PC-3 (cell line): ENCODE results near the gene DOCK1.

Source experiments
- EZH2 ChIP-seq: fragments of 300-600 bp; sonication (generic); IDR thresholded peaks from one replicate; pipeline ENCODE4 v1.6.1; 2017; ENCODE audit warnings: antibody characterized with exemption, mild to moderate bottlenecking, low read length; ENCODE audit not compliant: unreplicated experiment
- EZH2phosphoT487 ChIP-seq: fragments of 300-600 bp; sonication (generic); IDR thresholded peaks from 2 replicates; pipeline ENCODE4 v1.6.1; 2018; ENCODE audit warnings: mild to moderate bottlenecking, antibody characterized with exemption, low read length, borderline replicate concordance
- TF ChIP-seq, protein P1 (sequence below): fragments of 300-600 bp; sonication (generic); conservative IDR thresholded peaks from 2 replicates; pipeline ENCODE4 v1.5.1; 2017; ENCODE audit warnings: antibody characterized with exemption, low read depth, mild to moderate bottlenecking, low read length

DNA sequence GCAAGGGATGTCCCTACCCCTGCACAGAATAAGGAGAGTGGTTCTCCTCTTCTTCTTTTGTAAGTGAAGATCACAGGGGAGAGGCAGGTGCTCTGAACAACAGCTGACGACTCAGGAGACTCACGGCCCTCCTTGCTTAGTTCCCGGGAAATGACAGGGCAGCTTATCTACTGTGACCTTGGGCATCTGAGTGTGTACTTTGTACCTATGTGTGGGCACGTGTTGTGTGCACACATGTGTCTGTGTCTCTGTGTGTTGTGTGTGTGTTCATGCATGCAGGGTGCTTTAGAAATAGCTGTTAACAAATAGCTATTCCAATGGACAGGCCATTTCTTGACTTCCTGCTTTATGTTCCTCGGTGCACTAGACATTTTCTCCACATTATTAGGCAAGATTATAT is 563.4 kb downstream of the DOCK1 start:
- TF ChIP-seq, protein P1, sequence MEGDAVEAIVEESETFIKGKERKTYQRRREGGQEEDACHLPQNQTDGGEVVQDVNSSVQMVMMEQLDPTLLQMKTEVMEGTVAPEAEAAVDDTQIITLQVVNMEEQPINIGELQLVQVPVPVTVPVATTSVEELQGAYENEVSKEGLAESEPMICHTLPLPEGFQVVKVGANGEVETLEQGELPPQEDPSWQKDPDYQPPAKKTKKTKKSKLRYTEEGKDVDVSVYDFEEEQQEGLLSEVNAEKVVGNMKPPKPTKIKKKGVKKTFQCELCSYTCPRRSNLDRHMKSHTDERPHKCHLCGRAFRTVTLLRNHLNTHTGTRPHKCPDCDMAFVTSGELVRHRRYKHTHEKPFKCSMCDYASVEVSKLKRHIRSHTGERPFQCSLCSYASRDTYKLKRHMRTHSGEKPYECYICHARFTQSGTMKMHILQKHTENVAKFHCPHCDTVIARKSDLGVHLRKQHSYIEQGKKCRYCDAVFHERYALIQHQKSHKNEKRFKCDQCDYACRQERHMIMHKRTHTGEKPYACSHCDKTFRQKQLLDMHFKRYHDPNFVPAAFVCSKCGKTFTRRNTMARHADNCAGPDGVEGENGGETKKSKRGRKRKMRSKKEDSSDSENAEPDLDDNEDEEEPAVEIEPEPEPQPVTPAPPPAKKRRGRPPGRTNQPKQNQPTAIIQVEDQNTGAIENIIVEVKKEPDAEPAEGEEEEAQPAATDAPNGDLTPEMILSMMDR = no peak
- TF ChIP-seq EZH2 = no peak
- no peak for TF ChIP-seq EZH2phosphoT487
